ENCODE data around the gene CARD9. TPM values are rescaled to one million over a fixed set of nuclear protein-coding genes. Genes with fewer than 3 reads are reported as not detected.

The CARD9 gene
- total and polyA plus RNA-seq, 2 donors (not counting 1 experiment from before 2014, with no cell fraction given) = 0.69 to 3.3 TPM

GRCh38 chr9:136386018-136386417 lies 12.5 kb upstream of the CARD9 start:
- H2AFZ ChIP-seq (ENCODE audit: low read length) = no peak overlapping the region
- TF ChIP-seq EZH2 (IDR thresholded peaks at IDR 0.05; ENCODE audit: low read length, missing control alignments) = no peak
- TF ChIP-seq CTCF (conservative IDR thresholded peaks at IDR 0.05 in 1 of 2, IDR thresholded peaks at IDR 0.05 in 1 of 2; ENCODE audit: low read depth in 1 of 2, low read length in 2 of 2) = no peak
- no peak overlapping the region for H3K9ac ChIP-seq (ENCODE audit: insufficient read depth, low read length)
- DNase-seq (ENCODE audit: low read depth in 2 of 2) = peak in 1 of 2 donors; percentile 49
- no peaks in the 10 kb centered on the region for H4K20me1 ChIP-seq (ENCODE audit: control insufficient read depth, extremely low read depth, insufficient read depth, low read length)
- no peaks in the 10 kb centered on the region for H3K79me2 ChIP-seq (ENCODE audit: control insufficient read depth, insufficient read depth, low read length)
- no peak overlapping the region for H3K4me3 ChIP-seq (replicated peaks in 1 of 4; ENCODE audit: control extremely low read depth in 1 of 4, insufficient read depth in 1 of 4, low read depth in 3 of 4, low read length in 4 of 4)
- H3K4me1 ChIP-seq (ENCODE audit: control insufficient read depth, extremely low read depth, insufficient read depth, low read length) = no peaks in the 10 kb centered on the region
- H3K9me3 ChIP-seq (ENCODE audit: control insufficient read depth, insufficient read depth, low read depth, low read length) = no peaks in the 10 kb centered on the region
- H3K27me3 ChIP-seq (ENCODE audit: control insufficient read depth, insufficient read depth, low read length) = no peaks in the 10 kb centered on the region
- H3K36me3 ChIP-seq (ENCODE audit: control insufficient read depth, insufficient read depth, low read length) = peaks cover 36% of the 10 kb centered on the region
- H3K4me2 ChIP-seq (ENCODE audit: extremely low read depth, insufficient read depth, low read length) = no peak overlapping the region
- H3K27ac ChIP-seq (ENCODE audit: insufficient read depth, low read length) = no peak overlapping the region

- Histone ChIP-seq H3K4me3 (replicated peaks in 1 of 4; ENCODE audit: control extremely low read depth in 1 of 4, insufficient read depth in 1 of 4, low read depth in 3 of 4, low read length in 4 of 4) (no peak overlapping the region), H3K9ac (ENCODE audit: insufficient read depth, low read length) (no peak overlapping the region), H3K27ac (ENCODE audit: insufficient read depth, low read length) (no peak overlapping the region), H3K27me3 (ENCODE audit: control insufficient read depth, insufficient read depth, low read length) (no peaks in the 10 kb centered on the region), H3K79me2 (ENCODE audit: control insufficient read depth, insufficient read depth, low read length) (no peaks in the 10 kb centered on the region), H4K20me1 (ENCODE audit: control insufficient read depth, extremely low read depth, insufficient read depth, low read length) (no peaks in the 10 kb centered on the region), H3K4me1 (ENCODE audit: control insufficient read depth, extremely low read depth, insufficient read depth, low read length) (no peaks in the 10 kb centered on the region), H3K9me3 (ENCODE audit: control insufficient read depth, insufficient read depth, low read depth, low read length) (no peaks in the 10 kb centered on the region), H2AFZ (ENCODE audit: low read length) (no peak overlapping the region), H3K36me3 (ENCODE audit: control insufficient read depth, insufficient read depth, low read length) (peaks cover 36% of the 10 kb centered on the region), H3K4me2 (ENCODE audit: extremely low read depth, insufficient read depth, low read length) (no peak overlapping the region)
- TF ChIP-seq CTCF (conservative IDR thresholded peaks at IDR 0.05 in 1 of 2, IDR thresholded peaks at IDR 0.05 in 1 of 2; ENCODE audit: low read depth in 1 of 2, low read length in 2 of 2) (no peak), EZH2 (IDR thresholded peaks at IDR 0.05; ENCODE audit: low read length, missing control alignments) (no peak)
- DNase-seq (ENCODE audit: low read depth in 2 of 2) = no peak
Measured at GRCh38 chr9:136385015-136385414, 11.5 kb upstream of the CARD9 start.

- Histone ChIP-seq H4K20me1 (ENCODE audit: control insufficient read depth, extremely low read depth, insufficient read depth, low read length) (no peaks in the 10 kb centered on the region), H3K4me1 (ENCODE audit: control insufficient read depth, extremely low read depth, insufficient read depth, low read length) (no peaks in the 10 kb centered on the region), H3K27me3 (ENCODE audit: control insufficient read depth, insufficient read depth, low read length) (no peaks in the 10 kb centered on the region), H3K27ac (ENCODE audit: insufficient read depth, low read length) (no peak overlapping the region), H3K36me3 (ENCODE audit: control insufficient read depth, insufficient read depth, low read length) (peaks cover 32% of the 10 kb centered on the region), H3K9ac (ENCODE audit: insufficient read depth, low read length) (no peak overlapping the region), H3K4me3 (replicated peaks in 1 of 4; ENCODE audit: control extremely low read depth in 1 of 4, insufficient read depth in 1 of 4, low read depth in 3 of 4, low read length in 4 of 4) (no peak overlapping the region), H3K79me2 (ENCODE audit: control insufficient read depth, insufficient read depth, low read length) (no peaks in the 10 kb centered on the region), H2AFZ (ENCODE audit: low read length) (no peak overlapping the region), H3K4me2 (ENCODE audit: extremely low read depth, insufficient read depth, low read length) (no peak overlapping the region), H3K9me3 (ENCODE audit: control insufficient read depth, insufficient read depth, low read depth, low read length) (no peaks in the 10 kb centered on the region)
- no peak for DNase-seq (ENCODE audit: low read depth in 2 of 2)
- TF ChIP-seq EZH2 (IDR thresholded peaks at IDR 0.05; ENCODE audit: low read length, missing control alignments) (no peak), CTCF (conservative IDR thresholded peaks at IDR 0.05 in 1 of 2, IDR thresholded peaks at IDR 0.05 in 1 of 2; ENCODE audit: low read depth in 1 of 2, low read length in 2 of 2) (no peak)
Measured at GRCh38 chr9:136383436-136383835, 10.0 kb upstream of the CARD9 start.

All from fibroblast of lung (primary cell).